HG03139 (cell line): ENCODE data around the gene TCEA3.

Source experiments
- ATAC-seq: cut with Tn5 transposase; IDR thresholded peaks from one replicate; pipeline ENCODE4 v1.9.1; 2021; ENCODE audit not compliant: unreplicated experiment

The TCEA3 gene

DNA sequence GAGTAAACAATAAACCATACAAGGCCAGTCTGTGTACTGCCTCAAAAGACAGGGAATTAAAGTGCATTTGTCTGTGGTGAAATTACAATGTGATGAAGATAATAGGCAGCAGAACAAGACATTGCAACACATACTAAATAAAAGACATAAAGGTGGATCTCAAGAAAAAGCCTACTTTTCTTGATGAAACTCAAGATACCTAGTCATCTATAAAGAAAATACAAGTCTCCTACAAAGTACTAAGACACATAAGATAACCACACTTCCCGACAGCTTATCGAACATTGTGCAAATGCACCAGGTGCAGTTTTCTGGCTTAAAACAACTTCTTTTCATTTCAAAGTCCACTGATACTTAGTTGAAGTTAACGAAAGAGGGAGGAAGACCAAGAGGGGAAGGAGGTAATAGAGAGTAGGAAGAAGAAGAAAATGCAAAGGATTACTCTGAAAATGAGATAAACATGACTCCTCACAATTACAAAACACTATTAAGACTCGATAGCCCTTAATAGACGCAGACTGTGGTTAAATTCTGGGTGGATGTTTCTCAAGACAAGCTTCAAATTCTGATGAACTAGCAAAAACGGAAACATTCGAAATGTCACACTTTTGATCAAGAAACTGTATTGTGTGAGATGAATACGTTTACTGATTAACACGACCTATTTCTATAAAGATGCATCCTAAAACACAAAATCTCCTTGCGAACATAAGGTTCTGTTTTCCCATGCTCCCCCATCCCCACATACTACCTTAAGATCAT lies 82.4 kb downstream of the TCEA3 start:
- ATAC-seq = no peak

DNA sequence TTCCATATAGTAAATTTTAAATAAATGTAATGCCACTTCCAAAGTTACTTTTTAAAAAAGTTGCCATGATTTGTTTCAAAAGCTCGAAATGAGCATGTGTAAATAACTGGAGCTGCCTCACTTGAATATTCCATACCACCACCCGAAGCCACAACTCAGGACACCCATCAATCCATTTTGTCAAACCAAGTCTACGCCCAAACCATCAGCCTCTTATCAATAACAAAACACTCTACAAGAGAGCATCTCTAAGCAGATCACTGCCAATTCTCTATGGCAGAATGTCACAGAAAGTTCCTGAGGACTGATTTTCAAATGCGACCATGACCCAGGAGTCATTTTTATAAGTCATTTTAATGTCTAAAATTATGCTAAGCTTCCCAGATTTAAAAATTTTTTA lies 84.9 kb downstream of the TCEA3 start:
- ATAC-seq = no peak

DNA sequence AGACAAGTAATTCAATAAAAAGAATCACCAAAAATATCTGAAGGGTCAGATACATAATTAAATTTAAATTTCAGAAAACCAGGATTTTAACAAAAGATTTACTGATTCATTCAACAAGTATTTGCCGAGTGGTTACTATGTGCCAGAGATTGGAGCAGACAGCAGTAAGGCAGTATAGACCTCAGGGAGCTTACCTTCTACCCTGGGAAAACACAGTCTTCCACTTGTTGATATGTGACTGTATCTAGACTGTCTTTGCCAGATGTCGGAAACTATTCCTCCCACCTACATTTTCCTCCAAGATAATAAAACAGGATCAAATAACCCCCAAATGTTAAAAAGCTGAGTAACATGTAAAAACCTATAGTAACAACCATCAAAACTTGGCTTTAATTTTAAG lies 86.7 kb downstream of the TCEA3 start:
- ATAC-seq = no peak

DNA sequence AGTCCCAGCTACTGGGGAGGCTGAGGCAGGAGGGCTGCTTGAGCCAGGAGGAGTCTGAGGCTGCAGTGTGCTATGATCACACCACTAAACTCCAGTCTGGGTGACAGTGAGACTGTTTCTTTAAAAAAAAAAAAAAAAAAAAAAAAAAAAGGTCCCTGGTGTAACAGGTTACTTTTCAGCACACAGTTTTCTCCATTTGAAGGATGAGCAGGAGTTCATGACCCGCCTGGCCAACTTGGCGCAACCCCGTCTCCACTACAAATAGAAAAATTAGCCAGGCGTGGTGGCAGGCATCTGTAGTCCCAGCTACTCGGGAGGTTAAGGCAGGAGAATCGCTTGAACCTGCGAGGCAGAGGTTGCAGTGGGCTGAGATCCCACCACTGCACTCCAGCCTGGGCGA lies 92.8 kb downstream of the TCEA3 start:
- ATAC-seq = no peak
